Glomerular visceral epithelial cell (primary cell): ENCODE data around the gene RARG.

Source experiments
- DNase-seq: peaks from one replicate; pipeline ENCODE4 v3.0.0-alpha.2; 2016; ENCODE audit errors: extremely low spot score

Gene RARG

DNA sequence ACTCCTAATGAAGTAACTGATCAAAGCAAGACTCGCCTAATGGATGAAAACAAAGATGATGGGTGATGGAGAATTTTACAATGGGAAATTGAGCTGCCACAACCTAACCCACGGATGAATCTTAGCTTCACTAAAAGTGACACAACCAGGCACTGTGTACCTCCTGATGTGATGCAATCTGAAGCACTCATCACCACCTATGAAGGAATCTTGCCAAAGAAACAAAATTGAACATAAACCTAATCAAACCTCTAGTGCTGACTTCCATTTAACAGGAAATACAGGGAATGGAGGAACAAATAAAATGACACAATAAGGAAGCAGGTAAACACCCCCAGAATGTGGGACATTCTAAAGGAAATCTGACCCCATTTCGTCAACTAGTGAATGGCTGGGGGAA lies 13.3 kb upstream of the RARG start:
- no peak for DNase-seq

DNA sequence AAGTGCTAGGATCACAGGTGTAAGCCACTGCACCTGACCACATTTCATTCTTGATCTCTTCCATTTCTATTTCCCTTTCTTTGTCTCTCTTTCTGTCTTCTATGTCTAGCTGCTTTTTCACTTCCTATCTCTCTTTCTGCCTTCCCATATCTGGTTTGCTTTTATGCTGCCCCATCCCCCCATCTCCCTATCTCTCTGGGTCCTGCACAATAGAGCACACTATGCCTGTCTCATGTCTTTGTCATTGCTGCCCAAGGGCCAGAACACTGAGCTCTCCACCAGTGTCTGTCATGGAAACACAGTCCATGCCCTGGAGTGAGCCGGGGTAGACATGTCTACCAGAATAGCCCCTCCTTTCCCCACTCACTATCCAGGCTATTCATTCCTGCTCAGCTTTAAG lies 12.3 kb upstream of the RARG start:
- DNase-seq, result no peak

DNA sequence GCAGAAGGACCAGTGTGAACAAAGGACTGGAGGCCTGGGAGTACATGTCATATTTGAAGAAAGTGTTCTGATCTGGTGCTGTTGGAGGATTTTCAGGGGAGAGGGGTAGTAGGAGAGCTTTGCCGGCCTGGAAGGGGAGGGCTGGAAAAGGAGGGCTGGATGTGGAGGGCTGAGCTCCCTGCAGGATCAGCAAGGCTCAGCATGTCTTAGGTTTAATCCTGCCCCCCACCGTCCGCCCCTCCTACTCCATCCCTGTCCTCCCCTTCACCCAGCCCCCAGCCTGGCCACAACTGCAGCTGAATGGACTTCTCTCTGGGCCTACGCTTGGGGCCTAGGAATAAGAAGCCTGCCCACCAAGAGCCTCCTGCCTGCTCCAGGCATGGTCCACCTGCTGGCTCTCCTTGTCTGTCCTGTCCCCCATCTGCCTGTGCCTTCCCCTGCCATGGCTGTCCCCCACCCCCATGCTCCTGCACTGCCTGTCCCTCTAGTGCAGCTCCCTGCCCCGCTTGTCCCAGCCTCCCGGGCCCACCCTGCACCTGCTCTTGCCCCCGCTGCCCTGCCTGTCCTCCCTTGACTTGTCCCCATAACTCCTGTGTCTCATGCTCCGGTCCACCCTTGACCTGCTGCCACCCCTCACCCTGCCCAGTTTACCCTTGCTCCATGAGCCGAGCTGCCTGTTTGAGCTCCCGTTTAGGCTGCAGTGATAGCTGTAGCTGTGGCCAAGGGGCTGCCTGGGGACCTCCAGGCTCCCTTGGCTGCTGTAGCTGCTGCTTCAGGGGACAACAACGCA lies 9.8 kb upstream of the RARG start:
- no peak for DNase-seq

DNA sequence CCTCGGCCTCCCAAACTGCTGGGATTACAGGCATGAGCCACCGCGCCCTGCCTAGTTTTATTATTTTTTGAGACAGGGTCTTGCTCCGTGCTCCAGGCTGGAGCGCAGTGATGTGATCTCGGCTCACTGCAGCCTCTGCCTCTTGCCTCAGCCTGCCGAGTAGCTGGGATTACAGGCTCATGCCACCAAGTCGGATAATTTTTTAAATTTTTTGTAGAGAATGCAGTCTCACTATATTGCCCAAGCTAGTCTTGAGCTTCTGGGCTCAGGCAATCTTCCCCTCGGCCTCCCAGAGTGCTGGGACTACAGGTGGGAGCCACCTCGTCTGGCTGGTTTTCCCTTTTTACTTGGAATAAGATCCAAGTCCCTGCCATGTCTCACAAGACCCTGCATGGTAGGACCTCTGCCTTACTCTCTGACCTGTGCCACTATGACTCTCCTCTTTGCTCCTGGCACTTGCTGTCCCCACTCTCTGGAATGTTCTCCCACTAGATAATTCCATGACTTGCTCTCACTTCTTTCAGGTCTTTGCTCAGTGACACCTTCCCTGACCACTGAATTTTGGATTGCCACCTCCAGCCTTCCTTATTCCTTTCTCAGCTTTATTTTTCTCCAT lies 7.7 kb upstream of the RARG start:
- no peak for DNase-seq

- DNase-seq, result no peak
Measured at GRCh38 chr12:53236443-53237111, 4.6 kb upstream of the RARG start.

- DNase-seq, result no peak
Measured at GRCh38 chr12:53235742-53236442, 3.9 kb upstream of the RARG start.

GRCh38 chr12:53235164-53235563 lies 3.2 kb upstream of the RARG start:
- DNase-seq, result no peak

DNA sequence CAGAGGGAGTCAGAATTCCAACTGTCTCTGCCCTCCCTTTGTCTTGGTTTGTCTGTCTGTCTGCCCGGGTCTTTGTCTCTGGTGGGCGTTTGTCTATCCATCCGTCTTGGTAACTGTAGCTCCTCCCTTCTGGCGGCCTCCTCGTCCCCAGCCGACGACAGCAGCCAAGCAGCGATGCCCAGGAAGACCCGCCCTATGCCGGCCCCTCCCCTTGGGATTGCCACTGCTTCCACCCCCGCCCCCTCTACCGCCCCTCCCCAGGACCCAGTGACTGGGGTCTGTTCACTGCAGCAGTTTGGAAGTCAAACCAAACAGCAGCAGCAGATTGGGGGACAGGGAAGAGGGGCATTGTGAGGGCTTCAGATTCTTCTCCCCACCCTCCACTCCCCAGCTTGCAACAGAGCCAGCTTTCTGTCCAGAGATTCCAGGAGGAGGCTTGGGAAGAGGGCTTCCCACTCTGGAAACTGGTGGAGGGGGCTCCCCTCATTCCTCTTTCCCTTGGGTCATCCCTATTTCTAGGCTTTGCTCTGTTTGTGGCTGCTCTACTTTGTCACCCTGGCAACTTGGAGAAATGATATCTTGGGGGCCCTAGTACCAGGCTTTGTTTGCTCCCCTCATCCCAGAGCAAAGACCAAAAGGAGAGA lies 2.4 kb upstream of the RARG start:
- DNase-seq, result no peak

- DNase-seq, result no peak
Measured at GRCh38 chr12:53233671-53234121, 1.7 kb upstream of the RARG start.

DNA sequence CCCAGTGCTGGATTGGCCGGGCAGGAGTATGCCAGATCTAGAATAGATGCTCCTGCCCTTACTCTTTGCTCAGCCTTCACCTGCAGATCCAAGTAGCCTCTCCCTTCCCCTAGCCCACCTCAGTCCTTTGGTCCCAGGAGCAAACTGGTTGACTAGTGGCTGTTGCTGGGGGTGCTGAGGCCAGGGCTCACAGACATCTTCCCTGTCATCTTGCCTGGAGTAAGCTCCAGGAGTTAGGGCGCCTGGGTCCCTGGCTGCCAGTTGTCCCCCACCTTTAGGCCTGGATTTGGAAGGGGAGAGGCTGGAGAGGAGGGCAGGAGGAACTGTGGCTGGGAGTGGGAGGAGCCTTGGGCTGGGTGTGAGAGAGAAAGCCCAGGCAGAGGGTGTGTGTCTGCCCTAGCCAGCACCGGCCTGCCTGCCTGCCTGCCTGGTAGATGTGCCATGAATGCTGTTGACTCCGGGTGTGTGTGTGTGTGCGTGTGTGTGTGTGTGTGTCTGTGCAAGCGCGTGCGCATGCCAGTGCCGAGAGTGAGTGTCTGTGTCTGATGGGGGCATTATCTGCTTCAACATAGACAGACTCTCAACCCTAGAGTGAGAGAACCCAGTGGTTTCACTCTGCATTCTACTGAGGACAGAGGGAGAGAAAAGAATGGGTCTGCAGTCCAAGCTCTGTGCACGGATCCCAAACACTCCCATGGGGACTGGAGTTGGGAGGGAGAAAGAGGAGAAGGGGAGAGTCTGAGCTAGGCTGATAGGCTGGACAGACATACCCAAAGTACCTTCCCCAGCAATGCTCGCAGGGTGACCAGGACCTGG lies 845 bp upstream of the RARG start:
- DNase-seq, result no peak

DNA sequence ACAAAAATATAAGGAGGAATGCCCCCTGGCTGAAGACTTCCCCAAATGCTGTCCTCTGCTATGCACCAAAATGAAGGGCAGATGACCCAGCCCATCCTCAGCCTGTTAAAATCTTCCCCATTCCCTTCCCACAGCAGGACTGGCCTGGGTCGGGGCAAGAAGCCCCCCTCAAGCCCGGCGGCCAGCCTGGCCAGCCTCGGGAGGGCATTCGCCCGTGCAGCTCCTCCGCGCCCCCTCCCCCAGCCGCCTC lies 413 bp downstream of the RARG start:
- no peak for DNase-seq

DNA sequence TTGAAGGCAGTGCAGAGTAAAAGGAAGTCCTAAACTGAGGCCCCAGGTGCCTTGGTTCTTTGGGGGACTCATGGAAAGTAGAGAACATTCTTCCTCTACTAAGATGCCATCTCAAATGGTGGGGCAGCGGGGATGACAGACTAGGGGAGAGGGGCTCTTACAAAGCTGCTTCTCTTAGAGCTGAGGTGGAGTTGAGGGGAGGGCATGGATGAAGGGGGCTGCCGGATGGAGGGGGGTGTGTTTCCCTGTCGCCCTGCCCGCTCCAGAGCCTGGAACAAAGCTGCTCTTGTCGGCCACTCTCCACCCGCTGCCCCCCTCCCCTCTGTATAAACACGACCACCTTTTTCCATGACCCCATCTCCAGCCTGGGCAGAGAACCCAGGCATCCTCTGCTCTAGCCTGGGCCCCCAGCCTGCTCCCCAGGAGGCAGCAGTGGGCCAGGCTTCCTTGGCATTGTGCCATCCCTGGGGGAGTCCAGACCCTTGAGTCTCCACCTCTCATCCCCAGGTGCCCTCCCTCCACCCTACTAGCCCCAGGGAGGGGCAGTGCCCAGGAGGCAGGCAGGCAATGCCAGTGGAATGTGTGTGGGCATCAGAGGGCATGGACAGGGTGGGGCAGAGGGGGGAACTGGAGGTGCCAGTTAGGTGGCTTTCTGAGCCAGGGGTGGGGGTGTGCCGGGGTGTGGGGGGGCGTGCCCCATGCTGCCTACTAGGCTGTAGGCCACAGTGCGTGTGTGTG lies 1.7 kb downstream of the RARG start:
- no peak for DNase-seq

DNA sequence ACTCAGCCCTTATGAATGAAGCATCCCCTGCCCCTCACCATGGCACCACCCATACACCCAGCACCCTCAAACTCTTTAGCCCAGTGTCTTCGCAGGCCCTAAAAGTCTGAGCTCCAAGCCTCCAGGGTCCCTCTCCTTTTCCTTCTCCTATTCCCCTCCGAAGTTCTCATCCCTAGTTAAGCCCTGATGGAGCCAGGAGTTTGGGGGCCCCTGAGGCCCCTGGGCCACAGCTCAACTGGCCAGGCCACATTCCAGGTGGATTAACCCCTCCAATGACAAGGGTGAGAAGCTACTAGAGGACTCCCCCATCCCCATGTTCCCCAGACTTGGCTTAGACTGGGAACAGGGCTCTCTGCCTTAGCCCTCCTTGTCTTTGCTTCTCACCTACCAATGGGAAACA lies 2.6 kb downstream of the RARG start:
- DNase-seq, result no peak

- DNase-seq, result no peak
Measured at GRCh38 chr12:53227836-53228235, 4.2 kb downstream of the RARG start.

GRCh38 chr12:53227341-53227740 lies 4.7 kb downstream of the RARG start:
- DNase-seq, result no peak

DNA sequence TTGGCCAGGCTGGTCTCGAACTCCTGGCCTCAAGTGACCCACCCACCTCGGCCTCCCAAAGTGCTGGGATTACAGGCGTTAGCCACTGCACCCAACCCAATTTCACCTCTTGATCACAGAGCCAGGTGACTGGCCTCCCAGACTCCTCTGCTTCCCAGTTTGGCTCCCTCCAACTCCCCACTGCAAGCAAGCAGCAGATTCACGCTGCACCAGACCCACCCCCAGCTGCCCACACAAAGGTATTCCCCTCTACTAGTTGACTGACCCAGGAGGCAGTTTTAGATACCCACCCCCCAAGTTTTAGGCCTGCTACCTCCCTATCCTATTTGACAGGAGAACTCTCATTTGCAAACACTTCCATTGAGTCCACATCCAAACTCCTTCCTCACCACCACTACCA lies 5.2 kb downstream of the RARG start:
- no peak for DNase-seq

DNA sequence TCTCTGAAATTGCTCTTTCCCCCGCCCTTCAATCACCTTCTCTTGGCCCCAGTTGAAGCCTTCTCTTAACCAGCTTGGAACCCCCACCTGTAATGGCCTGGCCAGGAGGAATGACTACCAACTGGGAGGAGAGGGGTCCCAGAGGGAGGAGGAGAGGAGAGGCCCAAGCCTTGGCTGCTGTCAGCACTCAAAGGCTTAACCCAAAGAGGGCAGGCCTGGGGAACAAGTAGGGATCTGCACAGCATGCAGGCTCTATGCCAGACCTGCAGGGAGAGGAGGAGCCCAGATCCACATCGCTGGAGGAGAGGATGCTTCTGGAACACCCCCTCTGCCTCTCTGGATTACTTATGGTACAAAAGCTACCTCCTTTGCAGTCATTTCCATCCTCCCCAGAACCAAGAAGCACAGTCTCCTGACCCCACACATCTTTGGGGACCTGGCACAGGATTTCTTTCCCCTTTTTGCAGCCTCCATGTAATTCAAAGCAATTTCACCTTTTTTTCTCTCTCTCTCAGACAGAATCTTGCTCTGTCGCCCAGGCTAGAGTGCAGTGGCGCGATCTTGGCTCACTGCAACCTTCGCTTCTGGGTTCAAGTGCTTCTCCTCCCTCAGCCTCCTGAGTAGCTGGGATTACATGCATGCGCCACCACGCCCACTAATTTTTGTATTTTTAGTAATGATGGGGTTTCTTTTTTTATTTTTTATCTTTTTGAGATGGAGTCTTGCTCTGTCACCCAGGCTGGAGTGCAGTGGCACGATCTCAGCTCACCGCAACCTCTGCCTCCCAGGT lies 6.2 kb downstream of the RARG start:
- no peak for DNase-seq

DNA sequence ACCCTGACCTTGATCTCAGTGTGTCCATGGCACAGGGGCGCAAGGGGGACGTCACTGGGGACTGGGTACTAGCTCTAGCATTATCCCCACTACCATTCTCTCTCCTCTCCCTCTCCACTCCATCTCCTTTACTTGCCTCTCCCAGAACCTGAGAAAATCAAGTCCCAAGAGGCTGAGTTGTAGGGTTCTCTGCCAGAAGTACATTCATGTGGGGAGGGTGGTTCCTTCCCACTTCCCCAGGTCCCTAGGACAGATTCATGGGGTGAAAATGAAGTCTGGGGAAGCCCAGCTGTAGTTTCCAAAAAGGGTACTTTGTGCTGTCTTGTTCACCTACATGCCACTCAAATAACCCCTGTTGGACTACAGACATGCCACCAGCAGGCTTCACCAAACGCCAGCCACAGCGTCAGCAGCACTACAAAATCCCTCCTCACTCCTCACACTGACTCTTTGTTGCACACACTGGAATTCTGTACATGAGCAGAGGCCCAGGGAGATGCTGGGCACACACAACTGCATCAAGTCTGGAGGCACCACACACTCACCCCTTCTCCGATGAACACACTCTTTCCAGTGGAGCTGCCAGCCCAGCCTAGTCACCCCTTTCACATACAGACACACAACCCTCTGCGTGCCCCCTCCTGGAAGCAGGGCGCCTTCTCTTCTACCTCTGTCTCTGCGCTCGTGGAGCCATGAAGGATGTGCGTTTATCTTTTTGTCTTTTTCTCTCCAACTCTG lies 6.9 kb downstream of the RARG start:
- DNase-seq, result no peak
